WTC11 (cell line): Measurements from ENCODE around the gene EIF2AK2. TPM values are rescaled to one million over a fixed set of nuclear protein-coding genes. Genes with fewer than 3 reads are reported as not detected.

ENCODE experiments used
- ATAC-seq: fragments of 200-7000 bp; cut with Tn5 transposase; 2 replicates; pipeline ENCODE4 v1.10.0; 2021; ENCODE audit warnings: mild to moderate bottlenecking, moderate library complexity
- CTCF ChIA-PET: fragments of 300-600 bp; sonication (Branson Sonifier 250); formaldehyde crosslinking; loops from one replicate; lab custom pipeline; 2021; ENCODE audit warnings: antibody characterized with exemption; lab: Charles Lee
- POLR2A ChIA-PET: fragments of 350-600 bp; sonication (Branson Sonifier 250); formaldehyde crosslinking; loops from one replicate; lab custom pipeline; 2021; ENCODE audit warnings: antibody characterized with exemption; lab: Charles Lee
- DNase-seq: peaks from one replicate; pipeline ENCODE4 v3.0.0; 2021; ENCODE audit warnings: low spot score
- H3K27ac Mint-ChIP-seq: 2 replicates; pipeline ENCODE4 v1.8.0; 2021; ENCODE audit warnings: mixed read lengths
- H3K27me3 Mint-ChIP-seq: 2 replicates; pipeline ENCODE4 v1.8.0; 2021; ENCODE audit warnings: low read depth, mild to moderate bottlenecking, moderate library complexity, mixed read lengths
- H3K36me3 Mint-ChIP-seq: 2 replicates; pipeline ENCODE4 v1.8.0; 2021; ENCODE audit warnings: mixed read lengths
- H3K4me1 Mint-ChIP-seq: 2 replicates; pipeline ENCODE4 v1.8.0; 2022; ENCODE audit warnings: mixed read lengths
- H3K4me3 Mint-ChIP-seq: 2 replicates; pipeline ENCODE4 v1.8.0; 2021; ENCODE audit warnings: mild to moderate bottlenecking, moderate library complexity, mixed read lengths
- H3K9me3 Mint-ChIP-seq: 2 replicates; pipeline ENCODE4 v1.8.0; 2021; ENCODE audit warnings: mixed read lengths
- CREM ChIP-seq: sonication (generic); formaldehyde crosslinking; IDR thresholded peaks from 2 replicates; pipeline ENCODE4 v1.8.1; 2022; ENCODE audit warnings: mild to moderate bottlenecking, missing genetic modification reagents, moderate library complexity
- EMX1 ChIP-seq: fragments of 250-450 bp; sonication (Bioruptor Pico); IDR thresholded peaks from 2 replicates; pipeline ENCODE4 v1.8.0; 2021; ENCODE audit warnings: mild to moderate bottlenecking
- ETV6 ChIP-seq: sonication (generic); formaldehyde crosslinking; IDR thresholded peaks from 2 replicates; pipeline ENCODE4 v1.8.1; 2022; ENCODE audit warnings: mild to moderate bottlenecking, missing genetic modification reagents
- GRHL2 ChIP-seq: fragments of 250-450 bp; sonication (Bioruptor Pico); IDR thresholded peaks from 2 replicates; pipeline ENCODE4 v1.8.0; 2022; ENCODE audit warnings: mild to moderate bottlenecking, moderate library complexity; ENCODE audit not compliant: insufficient replicate concordance, severe bottlenecking
- GTF2I ChIP-seq: fragments of 250-450 bp; sonication (Bioruptor Pico); conservative IDR thresholded peaks from 2 replicates; pipeline ENCODE4 v1.4.0; 2021; ENCODE audit warnings: mild to moderate bottlenecking
- NR2C2 ChIP-seq: sonication (generic); formaldehyde crosslinking; IDR thresholded peaks from 2 replicates; pipeline ENCODE4 v1.8.0; 2022; ENCODE audit warnings: mild to moderate bottlenecking, missing genetic modification reagents
- NR3C1 ChIP-seq: sonication (generic); formaldehyde crosslinking; conservative IDR thresholded peaks from 2 replicates; pipeline ENCODE4 v1.8.1; 2023; ENCODE audit warnings: low read depth, mild to moderate bottlenecking, missing genetic modification reagents
- SMAD4 ChIP-seq: sonication (generic); formaldehyde crosslinking; IDR thresholded peaks from 2 replicates; pipeline ENCODE4 v1.8.0; 2022; ENCODE audit warnings: mild to moderate bottlenecking, missing genetic modification reagents
- TP53 ChIP-seq: sonication (generic); formaldehyde crosslinking; IDR thresholded peaks from 2 replicates; pipeline ENCODE4 v1.8.1; 2023; ENCODE audit warnings: mild to moderate bottlenecking, missing genetic modification reagents
- total RNA-seq: library from RNA; stranded (reverse); gene quantifications from 3 replicates; pipeline ENCODE4 v1.2.3, GENCODE V29; 2021
- TF ChIP-seq, protein P1 (sequence below): sonication (generic); formaldehyde crosslinking; IDR thresholded peaks from 2 replicates; pipeline ENCODE4 v1.8.1; 2023; ENCODE audit warnings: mild to moderate bottlenecking, missing genetic modification reagents
- TF ChIP-seq, protein P2 (sequence below): sonication (generic); formaldehyde crosslinking; IDR thresholded peaks from 2 replicates; pipeline ENCODE4 v1.8.0; 2023; ENCODE audit warnings: mild to moderate bottlenecking, missing genetic modification reagents
- TF ChIP-seq, protein P3 (sequence below): sonication (generic); formaldehyde crosslinking; IDR thresholded peaks from 2 replicates; pipeline ENCODE4 v1.8.0; 2022; ENCODE audit warnings: mild to moderate bottlenecking, missing genetic modification reagents
- TF ChIP-seq, protein P4 (sequence below): sonication (generic); formaldehyde crosslinking; conservative IDR thresholded peaks from 2 replicates; pipeline ENCODE4 v1.8.1; 2022; ENCODE audit warnings: mild to moderate bottlenecking, missing genetic modification reagents
- TF ChIP-seq, protein P5 (sequence below): sonication (generic); formaldehyde crosslinking; IDR thresholded peaks from 2 replicates; pipeline ENCODE4 v1.8.1; 2023; ENCODE audit warnings: mild to moderate bottlenecking, missing genetic modification reagents
- TF ChIP-seq, protein P6 (sequence below): sonication (generic); formaldehyde crosslinking; conservative IDR thresholded peaks from 2 replicates; pipeline ENCODE4 v1.8.1; 2023; ENCODE audit warnings: mild to moderate bottlenecking, low read depth, missing genetic modification reagents, moderate library complexity
- TF ChIP-seq, protein P7 (sequence below): fragments of 200-600 bp; IDR thresholded peaks from 2 replicates; pipeline ENCODE4 v1.8.0; 2022; ENCODE audit warnings: antibody characterized with exemption
- TF ChIP-seq, protein P8 (sequence below): fragments of 250-450 bp; sonication (Bioruptor Pico); conservative IDR thresholded peaks from 2 replicates; pipeline ENCODE4 v1.9.0; 2021; ENCODE audit warnings: mild to moderate bottlenecking
- TF ChIP-seq, protein P9 (sequence below): fragments of 250-450 bp; sonication (Bioruptor Pico); IDR thresholded peaks from 2 replicates; pipeline ENCODE4 v1.9.0; 2021; ENCODE audit warnings: moderate library complexity, mild to moderate bottlenecking, inconsistent platforms, borderline replicate concordance

EIF2AK2 gene
- total RNA-seq, 1 experiment from 2014 or later, result 34.2 TPM

DNA sequence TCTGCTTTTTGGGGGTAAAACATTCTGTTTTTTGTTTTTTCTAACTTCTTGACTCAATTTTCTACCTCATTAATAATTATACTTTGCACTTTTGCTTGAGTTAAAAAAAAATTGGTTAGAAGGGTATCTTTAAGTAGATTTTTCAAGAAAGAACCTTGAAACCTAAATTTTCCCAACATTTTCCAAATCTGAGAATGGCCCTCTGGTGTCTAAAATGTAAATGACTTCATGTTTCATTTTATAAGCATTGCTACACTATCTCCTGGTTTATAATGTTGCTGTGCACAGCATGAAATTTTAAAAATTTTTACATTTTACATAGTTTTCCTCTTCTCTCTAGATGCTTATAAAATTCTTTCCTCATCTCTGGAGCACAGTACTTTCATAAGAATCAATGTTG lies 14.2 kb downstream of the EIF2AK2 start (continued):
- TF ChIP-seq, protein P1, sequence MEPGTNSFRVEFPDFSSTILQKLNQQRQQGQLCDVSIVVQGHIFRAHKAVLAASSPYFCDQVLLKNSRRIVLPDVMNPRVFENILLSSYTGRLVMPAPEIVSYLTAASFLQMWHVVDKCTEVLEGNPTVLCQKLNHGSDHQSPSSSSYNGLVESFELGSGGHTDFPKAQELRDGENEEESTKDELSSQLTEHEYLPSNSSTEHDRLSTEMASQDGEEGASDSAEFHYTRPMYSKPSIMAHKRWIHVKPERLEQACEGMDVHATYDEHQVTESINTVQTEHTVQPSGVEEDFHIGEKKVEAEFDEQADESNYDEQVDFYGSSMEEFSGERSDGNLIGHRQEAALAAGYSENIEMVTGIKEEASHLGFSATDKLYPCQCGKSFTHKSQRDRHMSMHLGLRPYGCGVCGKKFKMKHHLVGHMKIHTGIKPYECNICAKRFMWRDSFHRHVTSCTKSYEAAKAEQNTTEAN (CRISPR knock-in tag), result no peak
- TF ChIP-seq TP53 (CRISPR knock-in tag), result no peak
- no peak for TF ChIP-seq GTF2I (CRISPR knock-in tag)
- TF ChIP-seq, protein P2, sequence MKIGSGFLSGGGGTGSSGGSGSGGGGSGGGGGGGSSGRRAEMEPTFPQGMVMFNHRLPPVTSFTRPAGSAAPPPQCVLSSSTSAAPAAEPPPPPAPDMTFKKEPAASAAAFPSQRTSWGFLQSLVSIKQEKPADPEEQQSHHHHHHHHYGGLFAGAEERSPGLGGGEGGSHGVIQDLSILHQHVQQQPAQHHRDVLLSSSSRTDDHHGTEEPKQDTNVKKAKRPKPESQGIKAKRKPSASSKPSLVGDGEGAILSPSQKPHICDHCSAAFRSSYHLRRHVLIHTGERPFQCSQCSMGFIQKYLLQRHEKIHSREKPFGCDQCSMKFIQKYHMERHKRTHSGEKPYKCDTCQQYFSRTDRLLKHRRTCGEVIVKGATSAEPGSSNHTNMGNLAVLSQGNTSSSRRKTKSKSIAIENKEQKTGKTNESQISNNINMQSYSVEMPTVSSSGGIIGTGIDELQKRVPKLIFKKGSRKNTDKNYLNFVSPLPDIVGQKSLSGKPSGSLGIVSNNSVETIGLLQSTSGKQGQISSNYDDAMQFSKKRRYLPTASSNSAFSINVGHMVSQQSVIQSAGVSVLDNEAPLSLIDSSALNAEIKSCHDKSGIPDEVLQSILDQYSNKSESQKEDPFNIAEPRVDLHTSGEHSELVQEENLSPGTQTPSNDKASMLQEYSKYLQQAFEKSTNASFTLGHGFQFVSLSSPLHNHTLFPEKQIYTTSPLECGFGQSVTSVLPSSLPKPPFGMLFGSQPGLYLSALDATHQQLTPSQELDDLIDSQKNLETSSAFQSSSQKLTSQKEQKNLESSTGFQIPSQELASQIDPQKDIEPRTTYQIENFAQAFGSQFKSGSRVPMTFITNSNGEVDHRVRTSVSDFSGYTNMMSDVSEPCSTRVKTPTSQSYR, result no peak
- TF ChIP-seq, protein P3, sequence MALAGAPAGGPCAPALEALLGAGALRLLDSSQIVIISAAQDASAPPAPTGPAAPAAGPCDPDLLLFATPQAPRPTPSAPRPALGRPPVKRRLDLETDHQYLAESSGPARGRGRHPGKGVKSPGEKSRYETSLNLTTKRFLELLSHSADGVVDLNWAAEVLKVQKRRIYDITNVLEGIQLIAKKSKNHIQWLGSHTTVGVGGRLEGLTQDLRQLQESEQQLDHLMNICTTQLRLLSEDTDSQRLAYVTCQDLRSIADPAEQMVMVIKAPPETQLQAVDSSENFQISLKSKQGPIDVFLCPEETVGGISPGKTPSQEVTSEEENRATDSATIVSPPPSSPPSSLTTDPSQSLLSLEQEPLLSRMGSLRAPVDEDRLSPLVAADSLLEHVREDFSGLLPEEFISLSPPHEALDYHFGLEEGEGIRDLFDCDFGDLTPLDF (CRISPR knock-in tag), result no peak
- TF ChIP-seq, protein P4, sequence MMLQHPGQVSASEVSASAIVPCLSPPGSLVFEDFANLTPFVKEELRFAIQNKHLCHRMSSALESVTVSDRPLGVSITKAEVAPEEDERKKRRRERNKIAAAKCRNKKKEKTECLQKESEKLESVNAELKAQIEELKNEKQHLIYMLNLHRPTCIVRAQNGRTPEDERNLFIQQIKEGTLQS (CRISPR knock-in tag), result no peak
- TF ChIP-seq NR3C1, result no peak
- no peak for TF ChIP-seq CREM
- TF ChIP-seq GRHL2 (CRISPR knock-in tag), result no peak

DNA sequence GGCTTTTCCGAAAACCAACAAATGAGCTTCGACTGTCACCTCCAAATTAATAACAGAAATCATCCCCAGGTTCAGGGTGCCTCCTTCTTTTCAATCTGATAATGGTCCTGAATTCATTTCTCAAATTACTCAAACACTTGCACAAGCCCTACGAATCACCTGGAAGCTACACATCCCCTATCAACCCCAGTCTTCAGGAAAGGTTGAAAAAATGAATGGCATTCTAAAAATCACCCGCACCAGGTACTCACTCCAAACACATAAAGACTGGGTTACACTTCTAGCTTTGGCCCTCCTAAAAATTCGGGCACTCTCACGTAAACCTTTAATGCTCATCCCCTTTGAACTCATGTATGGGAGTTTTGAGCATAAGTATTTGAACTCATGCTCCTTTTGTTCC lies 23.9 kb downstream of the EIF2AK2 start:
- ATAC-seq, result no peak
- Mint-ChIP-seq H3K9me3 (no peaks in the 10 kb centered on the region), H3K27ac (no peak overlapping the region), H3K36me3 (peaks cover 51% of the 10 kb centered on the region), H3K27me3 (no peaks in the 10 kb centered on the region), H3K4me1 (no peaks in the 10 kb centered on the region), H3K4me3 (no peak overlapping the region)
- ChIA-PET POLR2A (no interaction called here), CTCF (no interaction called here)
- no peak for DNase-seq
- no peak for TF ChIP-seq EMX1 (CRISPR knock-in tag)
- TF ChIP-seq, protein P1 (CRISPR knock-in tag), result no peak
- TF ChIP-seq, protein P5, sequence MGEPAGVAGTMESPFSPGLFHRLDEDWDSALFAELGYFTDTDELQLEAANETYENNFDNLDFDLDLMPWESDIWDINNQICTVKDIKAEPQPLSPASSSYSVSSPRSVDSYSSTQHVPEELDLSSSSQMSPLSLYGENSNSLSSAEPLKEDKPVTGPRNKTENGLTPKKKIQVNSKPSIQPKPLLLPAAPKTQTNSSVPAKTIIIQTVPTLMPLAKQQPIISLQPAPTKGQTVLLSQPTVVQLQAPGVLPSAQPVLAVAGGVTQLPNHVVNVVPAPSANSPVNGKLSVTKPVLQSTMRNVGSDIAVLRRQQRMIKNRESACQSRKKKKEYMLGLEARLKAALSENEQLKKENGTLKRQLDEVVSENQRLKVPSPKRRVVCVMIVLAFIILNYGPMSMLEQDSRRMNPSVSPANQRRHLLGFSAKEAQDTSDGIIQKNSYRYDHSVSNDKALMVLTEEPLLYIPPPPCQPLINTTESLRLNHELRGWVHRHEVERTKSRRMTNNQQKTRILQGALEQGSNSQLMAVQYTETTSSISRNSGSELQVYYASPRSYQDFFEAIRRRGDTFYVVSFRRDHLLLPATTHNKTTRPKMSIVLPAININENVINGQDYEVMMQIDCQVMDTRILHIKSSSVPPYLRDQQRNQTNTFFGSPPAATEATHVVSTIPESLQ, result no peak
- no peak for TF ChIP-seq ETV6 (CRISPR knock-in tag)
- no peak for TF ChIP-seq SMAD4 (CRISPR knock-in tag)
- TF ChIP-seq CREM, result no peak
- TF ChIP-seq, protein P6, sequence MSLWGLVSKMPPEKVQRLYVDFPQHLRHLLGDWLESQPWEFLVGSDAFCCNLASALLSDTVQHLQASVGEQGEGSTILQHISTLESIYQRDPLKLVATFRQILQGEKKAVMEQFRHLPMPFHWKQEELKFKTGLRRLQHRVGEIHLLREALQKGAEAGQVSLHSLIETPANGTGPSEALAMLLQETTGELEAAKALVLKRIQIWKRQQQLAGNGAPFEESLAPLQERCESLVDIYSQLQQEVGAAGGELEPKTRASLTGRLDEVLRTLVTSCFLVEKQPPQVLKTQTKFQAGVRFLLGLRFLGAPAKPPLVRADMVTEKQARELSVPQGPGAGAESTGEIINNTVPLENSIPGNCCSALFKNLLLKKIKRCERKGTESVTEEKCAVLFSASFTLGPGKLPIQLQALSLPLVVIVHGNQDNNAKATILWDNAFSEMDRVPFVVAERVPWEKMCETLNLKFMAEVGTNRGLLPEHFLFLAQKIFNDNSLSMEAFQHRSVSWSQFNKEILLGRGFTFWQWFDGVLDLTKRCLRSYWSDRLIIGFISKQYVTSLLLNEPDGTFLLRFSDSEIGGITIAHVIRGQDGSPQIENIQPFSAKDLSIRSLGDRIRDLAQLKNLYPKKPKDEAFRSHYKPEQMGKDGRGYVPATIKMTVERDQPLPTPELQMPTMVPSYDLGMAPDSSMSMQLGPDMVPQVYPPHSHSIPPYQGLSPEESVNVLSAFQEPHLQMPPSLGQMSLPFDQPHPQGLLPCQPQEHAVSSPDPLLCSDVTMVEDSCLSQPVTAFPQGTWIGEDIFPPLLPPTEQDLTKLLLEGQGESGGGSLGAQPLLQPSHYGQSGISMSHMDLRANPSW (CRISPR knock-in tag), result no peak
- TF ChIP-seq, protein P4 (CRISPR knock-in tag), result no peak
- no peak for TF ChIP-seq GTF2I (CRISPR knock-in tag)
- TF ChIP-seq, protein P7, sequence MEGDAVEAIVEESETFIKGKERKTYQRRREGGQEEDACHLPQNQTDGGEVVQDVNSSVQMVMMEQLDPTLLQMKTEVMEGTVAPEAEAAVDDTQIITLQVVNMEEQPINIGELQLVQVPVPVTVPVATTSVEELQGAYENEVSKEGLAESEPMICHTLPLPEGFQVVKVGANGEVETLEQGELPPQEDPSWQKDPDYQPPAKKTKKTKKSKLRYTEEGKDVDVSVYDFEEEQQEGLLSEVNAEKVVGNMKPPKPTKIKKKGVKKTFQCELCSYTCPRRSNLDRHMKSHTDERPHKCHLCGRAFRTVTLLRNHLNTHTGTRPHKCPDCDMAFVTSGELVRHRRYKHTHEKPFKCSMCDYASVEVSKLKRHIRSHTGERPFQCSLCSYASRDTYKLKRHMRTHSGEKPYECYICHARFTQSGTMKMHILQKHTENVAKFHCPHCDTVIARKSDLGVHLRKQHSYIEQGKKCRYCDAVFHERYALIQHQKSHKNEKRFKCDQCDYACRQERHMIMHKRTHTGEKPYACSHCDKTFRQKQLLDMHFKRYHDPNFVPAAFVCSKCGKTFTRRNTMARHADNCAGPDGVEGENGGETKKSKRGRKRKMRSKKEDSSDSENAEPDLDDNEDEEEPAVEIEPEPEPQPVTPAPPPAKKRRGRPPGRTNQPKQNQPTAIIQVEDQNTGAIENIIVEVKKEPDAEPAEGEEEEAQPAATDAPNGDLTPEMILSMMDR, result no peak
- TF ChIP-seq, protein P8, sequence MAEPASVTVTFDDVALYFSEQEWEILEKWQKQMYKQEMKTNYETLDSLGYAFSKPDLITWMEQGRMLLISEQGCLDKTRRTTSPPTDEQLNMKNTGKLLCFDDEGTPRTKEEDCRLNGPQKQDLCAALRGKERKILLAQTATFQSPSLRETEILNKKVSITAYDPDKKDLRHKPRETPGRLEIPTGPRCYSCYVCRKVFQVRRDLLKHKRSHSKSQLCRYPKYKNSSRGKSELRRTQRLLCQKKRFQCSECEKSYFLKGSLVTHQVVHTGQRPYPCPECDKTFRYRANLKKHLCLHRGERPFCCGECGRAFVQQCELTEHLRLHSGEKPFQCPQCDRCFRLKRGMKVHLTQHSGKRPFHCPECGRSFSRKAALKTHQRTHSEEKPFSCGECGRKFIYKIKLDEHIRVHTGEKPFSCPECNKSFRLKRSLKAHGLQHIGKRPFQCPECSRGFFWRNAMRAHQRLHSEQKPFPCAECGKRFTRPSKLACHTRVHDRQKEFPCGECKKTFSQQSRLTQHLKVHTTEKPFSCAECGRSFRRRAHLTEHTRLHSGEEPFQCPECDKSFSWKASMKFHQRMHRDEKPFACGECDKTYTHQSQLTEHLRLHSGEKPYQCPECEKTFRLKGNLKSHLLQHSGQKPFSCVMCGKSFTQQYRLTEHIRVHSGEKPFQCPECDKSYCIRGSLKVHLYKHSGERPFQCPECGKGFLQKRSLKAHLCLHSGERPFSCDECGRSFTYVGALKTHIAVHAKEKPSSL, result no peak
- TF ChIP-seq, protein P9, sequence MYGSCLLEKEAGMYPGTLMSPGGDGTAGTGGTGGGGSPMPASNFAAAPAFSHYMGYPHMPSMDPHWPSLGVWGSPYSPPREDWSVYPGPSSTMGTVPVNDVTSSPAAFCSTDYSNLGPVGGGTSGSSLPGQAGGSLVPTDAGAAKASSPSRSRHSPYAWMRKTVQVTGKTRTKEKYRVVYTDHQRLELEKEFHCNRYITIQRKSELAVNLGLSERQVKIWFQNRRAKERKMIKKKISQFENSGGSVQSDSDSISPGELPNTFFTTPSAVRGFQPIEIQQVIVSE (CRISPR knock-in tag), result no peak
- TF ChIP-seq NR2C2 (CRISPR knock-in tag), result no peak
